ENCODE results near the gene TTLL1.

The TTLL1 gene

DNA sequence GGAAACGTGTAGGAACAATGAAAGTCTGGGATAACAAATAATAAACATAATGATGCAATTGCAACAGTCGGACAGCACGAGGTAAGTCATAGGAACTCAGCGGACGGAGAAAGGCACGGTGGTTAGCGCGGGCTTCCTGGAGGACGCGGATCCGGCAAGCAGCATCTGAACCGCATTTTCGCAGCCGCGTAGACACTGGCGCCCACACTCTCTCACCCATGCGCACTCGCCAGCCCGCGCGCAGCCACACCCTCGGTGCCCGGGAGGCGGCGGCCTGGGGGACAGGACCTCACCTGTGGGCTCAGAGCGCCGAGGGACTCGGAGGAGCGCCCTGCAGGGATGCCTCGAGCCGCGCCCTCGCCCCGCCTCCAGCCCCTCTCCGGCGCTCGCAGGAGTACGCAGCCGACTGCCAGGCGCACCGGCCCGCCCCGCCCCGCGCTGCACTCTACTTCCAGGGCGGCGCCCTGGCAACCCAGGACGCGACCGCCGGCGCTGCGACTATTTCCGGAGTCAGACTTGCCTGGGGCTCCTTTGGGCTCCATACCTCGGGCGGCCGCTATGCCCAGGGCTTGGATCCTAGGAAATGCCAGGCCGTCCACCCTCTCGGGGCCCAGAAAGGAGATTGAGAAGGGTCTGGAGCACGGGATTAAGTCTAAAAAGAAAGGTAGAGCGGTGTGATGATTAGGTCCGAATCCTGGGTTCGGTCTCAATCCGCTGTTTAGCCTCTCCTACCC lies at the start of gene TTLL1:
Gene TTLL1, minus strand, starts transcription at position 408 of the 734 bp plus-strand sequence. CDS start 13,805 bp downstream, outside the sequence.
- Histone ChIP-seq H3K36me3 (ENCODE audit: insufficient read depth, low read length) (no peaks in the 10 kb centered on the region), H3K9ac (ENCODE audit: low read depth, low read length) (peak within 1 kb of the TSS; percentile 51), H3K9me3 (ENCODE audit: insufficient read depth, low read length, severe bottlenecking) (no peaks in the 10 kb centered on the region), H3K27me3 (ENCODE audit: insufficient read depth, low read length, poor library complexity) (no peaks in the 10 kb centered on the region), H3K4me3 (ENCODE audit: low read depth in 1 of 2, low read length in 2 of 2) (peak within 1 kb of the TSS; percentile 24 to 64; a peak in 3 of 4 replicates), H3K4me1 (ENCODE audit: insufficient read depth, low read length) (peaks cover 16% of the 10 kb centered on the region), H3K27ac (ENCODE audit: low read length) (peak within 1 kb of the TSS; percentile 77), H3K4me2 (ENCODE audit: insufficient read depth, low read length) (peak within 1 kb of the TSS; percentile 70), H2AFZ (ENCODE audit: low read depth, low read length) (peak within 1 kb of the TSS; percentile 94), H4K20me1 (ENCODE audit: insufficient read depth, low read length) (no peaks in the 10 kb centered on the region), H3K79me2 (ENCODE audit: insufficient read depth, low read length) (peaks cover 3% of the 10 kb centered on the region; the same call in 1 of the 2 replicates)
- DNase-seq (peak; percentile 93), ATAC-seq (ENCODE audit: insufficient read depth, low read depth) (peak; percentile 96)
- TF ChIP-seq EZH2 (IDR thresholded peaks at IDR 0.05; ENCODE audit: borderline replicate concordance, low read depth, low read length, severe bottlenecking), result no peak
- TF ChIP-seq, protein P1, sequence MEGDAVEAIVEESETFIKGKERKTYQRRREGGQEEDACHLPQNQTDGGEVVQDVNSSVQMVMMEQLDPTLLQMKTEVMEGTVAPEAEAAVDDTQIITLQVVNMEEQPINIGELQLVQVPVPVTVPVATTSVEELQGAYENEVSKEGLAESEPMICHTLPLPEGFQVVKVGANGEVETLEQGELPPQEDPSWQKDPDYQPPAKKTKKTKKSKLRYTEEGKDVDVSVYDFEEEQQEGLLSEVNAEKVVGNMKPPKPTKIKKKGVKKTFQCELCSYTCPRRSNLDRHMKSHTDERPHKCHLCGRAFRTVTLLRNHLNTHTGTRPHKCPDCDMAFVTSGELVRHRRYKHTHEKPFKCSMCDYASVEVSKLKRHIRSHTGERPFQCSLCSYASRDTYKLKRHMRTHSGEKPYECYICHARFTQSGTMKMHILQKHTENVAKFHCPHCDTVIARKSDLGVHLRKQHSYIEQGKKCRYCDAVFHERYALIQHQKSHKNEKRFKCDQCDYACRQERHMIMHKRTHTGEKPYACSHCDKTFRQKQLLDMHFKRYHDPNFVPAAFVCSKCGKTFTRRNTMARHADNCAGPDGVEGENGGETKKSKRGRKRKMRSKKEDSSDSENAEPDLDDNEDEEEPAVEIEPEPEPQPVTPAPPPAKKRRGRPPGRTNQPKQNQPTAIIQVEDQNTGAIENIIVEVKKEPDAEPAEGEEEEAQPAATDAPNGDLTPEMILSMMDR (IDR thresholded peaks at IDR 0.05; ENCODE audit: borderline replicate concordance, extremely low read depth, low read length, poor library complexity, severe bottlenecking), result no peak

DNA sequence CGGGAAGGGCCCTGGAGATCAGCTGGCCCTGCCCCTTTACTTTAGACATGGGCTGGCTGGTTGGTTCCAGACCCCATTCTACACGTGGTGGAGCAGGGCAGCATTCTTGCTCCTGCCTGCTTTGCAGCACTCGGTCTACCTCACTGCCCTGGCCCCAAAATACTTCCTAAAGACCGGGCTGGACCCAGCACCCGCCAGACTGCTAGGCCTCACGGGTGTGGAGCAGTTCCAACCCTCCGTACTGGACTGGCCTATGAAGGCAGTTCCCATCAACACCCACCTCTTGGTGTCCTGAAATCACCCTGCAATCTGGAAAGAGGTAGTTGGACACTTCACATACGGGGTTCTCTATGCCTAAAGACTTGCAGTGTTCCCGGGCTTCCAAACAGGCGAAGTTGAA lies 47.6 kb upstream of the TTLL1 start:
- no peak overlapping the region for H3K4me3 ChIP-seq (ENCODE audit: low read depth in 1 of 2, low read length in 2 of 2)
- no peak overlapping the region for H2AFZ ChIP-seq (ENCODE audit: low read depth, low read length)
- H4K20me1 ChIP-seq (ENCODE audit: insufficient read depth, low read length), result peaks cover 20% of the 10 kb centered on the region
- H3K79me2 ChIP-seq (ENCODE audit: insufficient read depth, low read length), result peaks cover 3% of the 10 kb centered on the region
- DNase-seq (no peak), ATAC-seq (ENCODE audit: insufficient read depth, low read depth) (no peak)
- H3K4me2 ChIP-seq (ENCODE audit: insufficient read depth, low read length), result no peak overlapping the region
- peaks cover 12% of the 10 kb centered on the region for H3K4me1 ChIP-seq (ENCODE audit: insufficient read depth, low read length)
- no peak overlapping the region for H3K27ac ChIP-seq (ENCODE audit: low read length)
- peaks cover 83% of the 10 kb centered on the region for H3K36me3 ChIP-seq (ENCODE audit: insufficient read depth, low read length)
- no peak overlapping the region for H3K9ac ChIP-seq (ENCODE audit: low read depth, low read length)
- no peaks in the 10 kb centered on the region for H3K27me3 ChIP-seq (ENCODE audit: insufficient read depth, low read length, poor library complexity)
- TF ChIP-seq, protein P1 (IDR thresholded peaks at IDR 0.05; ENCODE audit: borderline replicate concordance, extremely low read depth, low read length, poor library complexity, severe bottlenecking), result no peak
- TF ChIP-seq EZH2 (IDR thresholded peaks at IDR 0.05; ENCODE audit: borderline replicate concordance, low read depth, low read length, severe bottlenecking), result no peak
- H3K9me3 ChIP-seq (ENCODE audit: insufficient read depth, low read length, severe bottlenecking), result no peaks in the 10 kb centered on the region

DNA sequence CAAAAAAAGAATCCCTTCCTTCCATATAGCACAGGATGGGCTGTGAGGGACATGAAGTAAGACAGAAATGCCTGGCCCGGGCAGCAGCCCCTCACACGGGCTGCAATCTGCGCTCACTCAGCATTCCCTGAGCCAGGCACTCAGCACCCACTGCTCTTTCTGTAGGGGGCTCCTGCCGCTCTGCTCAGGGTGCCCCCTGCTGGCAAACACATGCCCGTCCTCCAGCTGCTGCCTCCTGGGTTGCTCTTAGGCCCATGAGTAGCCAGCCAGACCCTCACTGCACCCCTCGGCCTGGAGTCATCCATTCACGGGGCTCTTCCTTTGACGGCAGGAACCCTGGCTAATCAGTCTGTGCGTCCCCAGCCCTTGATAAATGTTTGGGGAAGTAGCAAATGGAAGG lies 47.1 kb upstream of the TTLL1 start:
- no peak overlapping the region for H3K4me2 ChIP-seq (ENCODE audit: insufficient read depth, low read length)
- no peaks in the 10 kb centered on the region for H3K79me2 ChIP-seq (ENCODE audit: insufficient read depth, low read length)
- peak; percentile 56 for DNase-seq
- H3K4me1 ChIP-seq (ENCODE audit: insufficient read depth, low read length), result peaks cover 7% of the 10 kb centered on the region
- no peak overlapping the region for H3K4me3 ChIP-seq (ENCODE audit: low read depth in 1 of 2, low read length in 2 of 2)
- no peak overlapping the region for H3K27ac ChIP-seq (ENCODE audit: low read length)
- TF ChIP-seq EZH2 (IDR thresholded peaks at IDR 0.05; ENCODE audit: borderline replicate concordance, low read depth, low read length, severe bottlenecking), result no peak
- TF ChIP-seq, protein P1 (IDR thresholded peaks at IDR 0.05; ENCODE audit: borderline replicate concordance, extremely low read depth, low read length, poor library complexity, severe bottlenecking), result peak; percentile 79
- peak; percentile 94 for ATAC-seq (ENCODE audit: insufficient read depth, low read depth)
- H4K20me1 ChIP-seq (ENCODE audit: insufficient read depth, low read length), result peaks cover 19% of the 10 kb centered on the region
- peaks cover 84% of the 10 kb centered on the region for H3K36me3 ChIP-seq (ENCODE audit: insufficient read depth, low read length)
- no peak overlapping the region for H2AFZ ChIP-seq (ENCODE audit: low read depth, low read length)
- no peak overlapping the region for H3K9ac ChIP-seq (ENCODE audit: low read depth, low read length)
- H3K9me3 ChIP-seq (ENCODE audit: insufficient read depth, low read length, severe bottlenecking), result no peaks in the 10 kb centered on the region
- H3K27me3 ChIP-seq (ENCODE audit: insufficient read depth, low read length, poor library complexity), result no peaks in the 10 kb centered on the region
